Naive B cell (primary cell): ENCODE measurements around the gene DHDDS. TPM values are rescaled to one million over a fixed set of nuclear protein-coding genes. Genes with fewer than 3 reads are reported as not detected.
A peak's percentile ranks its signal among the peaks of the same experiment; 100 is the strongest.

ENCODE experiments used
- ATAC-seq, 2 donors: fragments of 150-1000 bp; cut with Tn5 transposase; 2 replicates each; pipeline ENCODE4 v1.10.0; 2021; ENCODE audit warnings: low read depth in 2 of 2, mild to moderate bottlenecking in 2 of 2, moderate library complexity in 2 of 2
- DNase-seq: peaks from one replicate; pipeline ENCODE4 v3.0.0; 2022
- H3K27ac Mint-ChIP-seq, 6 donors: one replicate each; pipeline ENCODE4 v1.8.0; 2020 to 2022; ENCODE audit warnings: mild to moderate bottlenecking in 6 of 6, mixed read lengths in 6 of 6, moderate library complexity in 5 of 6, inconsistent platforms in 2 of 6
- H3K27me3 Mint-ChIP-seq, 3 donors: one replicate each; pipeline ENCODE4 v1.8.0; 2021 to 2022; ENCODE audit warnings: mixed read lengths in 3 of 3, mild to moderate bottlenecking in 1 of 3
- H3K36me3 Mint-ChIP-seq, 2 donors: one replicate each; pipeline ENCODE4 v1.8.0; 2020 to 2022; ENCODE audit warnings: mixed read lengths in 2 of 2, inconsistent platforms in 1 of 2, mild to moderate bottlenecking in 1 of 2
- H3K4me1 Mint-ChIP-seq, 3 donors: one replicate each; pipeline ENCODE4 v1.8.0; 2020 to 2022; ENCODE audit warnings: mixed read lengths in 3 of 3, inconsistent platforms in 1 of 3, mild to moderate bottlenecking in 1 of 3, moderate library complexity in 1 of 3
- H3K4me3 Mint-ChIP-seq, 8 donors: one replicate each; pipeline ENCODE4 v1.8.0; 2020 to 2022; ENCODE audit warnings: mild to moderate bottlenecking in 8 of 8, mixed read lengths in 8 of 8, moderate library complexity in 8 of 8, inconsistent platforms in 2 of 8
- H3K9me3 Mint-ChIP-seq, 7 donors: one replicate each; pipeline ENCODE4 v1.8.0; 2020 to 2022; ENCODE audit warnings: mixed read lengths in 7 of 7, mild to moderate bottlenecking in 5 of 7, inconsistent platforms in 2 of 7, moderate library complexity in 1 of 7
- polyA plus RNA-seq, 6 donors: library from polyadenylated mRNA; unstranded; fragments of 300-500 nt; fragmentation: Illumina TruSeq; gene quantifications; one replicate each; pipeline ENCODE4 v1.2.3, GENCODE V29; 2021; ENCODE audit warnings: low read depth in 6 of 6

The DHDDS gene
- polyA plus RNA-seq, 6 donors from 2014 or later = 15.9 to 27.9 (median 21.9) TPM

GRCh38 chr1:26408604-26409003 lies 23.5 kb upstream of the DHDDS start:
- H3K4me1 Mint-ChIP-seq = peaks cover 14 to 30% (median 23%) of the 10 kb centered on the region in 3 donors
- peak; percentile 71 for DNase-seq
- no peaks in the 10 kb centered on the region for H3K36me3 Mint-ChIP-seq
- H3K9me3 Mint-ChIP-seq = peaks cover 0 to 8% (median 3%) of the 10 kb centered on the region in 7 donors
- H3K4me3 Mint-ChIP-seq = peak overlapping the region in 4 of 8 donors; percentile 42 to 58 (median 50)
- H3K27me3 Mint-ChIP-seq = peaks cover 51 to 77% (median 72%) of the 10 kb centered on the region in 3 donors
- peak; percentile 81 to 82 for ATAC-seq
- peak overlapping the region in 1 of 6 donors; percentile 12 for H3K27ac Mint-ChIP-seq

GRCh38 chr1:26409191-26409807 lies 22.8 kb upstream of the DHDDS start:
- Mint-ChIP-seq H3K27ac (peak overlapping the region in 2 of 6 donors; percentile 4 to 12), H3K4me3 (peak overlapping the region in 3 of 8 donors; percentile 26 to 58 (median 29)), H3K4me1 (peaks cover 14 to 30% (median 23%) of the 10 kb centered on the region in 3 donors), H3K9me3 (peaks cover 0 to 8% (median under 1%) of the 10 kb centered on the region in 7 donors), H3K36me3 (no peaks in the 10 kb centered on the region), H3K27me3 (peaks cover 49 to 77% (median 72%) of the 10 kb centered on the region in 3 donors)
- ATAC-seq = peak in 1 of 2 donors; percentile 28
- DNase-seq = no peak

- peak within 1 kb of the TSS in 3 of 8 donors; percentile 21 to 34 (median 25) for H3K4me3 Mint-ChIP-seq
- DNase-seq = no peak
- peak within 1 kb of the TSS in 1 of 6 donors; percentile 4 for H3K27ac Mint-ChIP-seq
- no peak for ATAC-seq
- peaks cover 0 to 8% (median 0%) of the 10 kb centered on the region in 7 donors for H3K9me3 Mint-ChIP-seq
- no peaks in the 10 kb centered on the region for H3K36me3 Mint-ChIP-seq
- peaks cover 56 to 89% (median 78%) of the 10 kb centered on the region in 3 donors for H3K27me3 Mint-ChIP-seq
- peaks cover 14 to 30% (median 23%) of the 10 kb centered on the region in 3 donors for H3K4me1 Mint-ChIP-seq
Observed at GRCh38 chr1:26410706-26411623, 21.2 kb upstream of the DHDDS start, which contains the start of gene LIN28A. Gene LIN28A (plus strand): TSS chr1:26410817. CDS start chr1:26410892, 75 bp downstream.

- Mint-ChIP-seq H3K9me3 (peaks cover 0 to 8% (median 0%) of the 10 kb centered on the region in 7 donors), H3K27me3 (peaks cover 56 to 83% (median 78%) of the 10 kb centered on the region in 3 donors), H3K4me3 (peak overlapping the region in 1 of 8 donors; percentile 34), H3K27ac (no peak overlapping the region), H3K36me3 (no peaks in the 10 kb centered on the region), H3K4me1 (peaks cover 14 to 30% (median 23%) of the 10 kb centered on the region in 3 donors)
- no peak for ATAC-seq
- no peak for DNase-seq
Observed at GRCh38 chr1:26411624-26412074, 20.5 kb upstream of the DHDDS start.

GRCh38 chr1:26412180-26412840 lies 19.8 kb upstream of the DHDDS start:
- no peaks in the 10 kb centered on the region for H3K36me3 Mint-ChIP-seq
- H3K9me3 Mint-ChIP-seq = peaks cover 0 to 8% (median 0%) of the 10 kb centered on the region in 7 donors
- no peak for DNase-seq
- peaks cover 14 to 30% (median 23%) of the 10 kb centered on the region in 3 donors for H3K4me1 Mint-ChIP-seq
- H3K27ac Mint-ChIP-seq = no peak overlapping the region
- no peak for ATAC-seq
- H3K4me3 Mint-ChIP-seq = peak overlapping the region in 2 of 8 donors; percentile 41 to 61
- H3K27me3 Mint-ChIP-seq = peaks cover 60 to 78% (median 77%) of the 10 kb centered on the region in 3 donors

GRCh38 chr1:26413031-26413430 lies 19.1 kb upstream of the DHDDS start:
- Mint-ChIP-seq H3K27ac (peak overlapping the region in 1 of 6 donors; percentile 17), H3K27me3 (peaks cover 62 to 76% (median 73%) of the 10 kb centered on the region in 3 donors), H3K36me3 (no peaks in the 10 kb centered on the region), H3K4me1 (peaks cover 14 to 30% (median 23%) of the 10 kb centered on the region in 3 donors), H3K4me3 (no peak overlapping the region), H3K9me3 (peaks cover 0 to 8% (median 0%) of the 10 kb centered on the region in 7 donors)
- ATAC-seq (no peak), DNase-seq (no peak)

GRCh38 chr1:26417111-26417759 lies 14.9 kb upstream of the DHDDS start:
- Mint-ChIP-seq H3K9me3 (peaks cover 0 to 5% (median 0%) of the 10 kb centered on the region in 7 donors), H3K36me3 (no peaks in the 10 kb centered on the region), H3K4me1 (no peaks in the 10 kb centered on the region), H3K27ac (no peak overlapping the region), H3K27me3 (peaks cover 39 to 47% (median 41%) of the 10 kb centered on the region in 3 donors), H3K4me3 (no peak overlapping the region)
- ATAC-seq = peak; percentile 100
- peak; percentile 74 for DNase-seq

- Mint-ChIP-seq H3K27ac (no peak overlapping the region), H3K4me3 (no peak overlapping the region), H3K4me1 (no peaks in the 10 kb centered on the region), H3K9me3 (no peaks in the 10 kb centered on the region), H3K36me3 (no peaks in the 10 kb centered on the region), H3K27me3 (peaks cover 24 to 36% (median 25%) of the 10 kb centered on the region in 3 donors)
- ATAC-seq = no peak
- DNase-seq = no peak
Observed at GRCh38 chr1:26418865-26419349, 13.2 kb upstream of the DHDDS start.

GRCh38 chr1:26419494-26419893 lies 12.6 kb upstream of the DHDDS start:
- peaks cover 18 to 30% (median 20%) of the 10 kb centered on the region in 3 donors for H3K27me3 Mint-ChIP-seq
- H3K36me3 Mint-ChIP-seq = no peaks in the 10 kb centered on the region
- ATAC-seq = no peak
- no peak for DNase-seq
- H3K4me1 Mint-ChIP-seq = no peaks in the 10 kb centered on the region
- no peaks in the 10 kb centered on the region for H3K9me3 Mint-ChIP-seq
- H3K4me3 Mint-ChIP-seq = no peak overlapping the region
- H3K27ac Mint-ChIP-seq = no peak overlapping the region

GRCh38 chr1:26429721-26430120 lies 2.4 kb upstream of the DHDDS start:
- Mint-ChIP-seq H3K36me3 (no peaks in the 10 kb centered on the region), H3K27me3 (peaks cover 6 to 17% (median 6%) of the 10 kb centered on the region in 3 donors), H3K27ac (peak overlapping the region in 1 of 6 donors; percentile 34), H3K4me1 (peaks cover 14 to 29% (median 20%) of the 10 kb centered on the region in 3 donors), H3K9me3 (no peaks in the 10 kb centered on the region), H3K4me3 (peak overlapping the region in 3 of 8 donors; percentile 62 to 97 (median 77))
- no peak for DNase-seq
- no peak for ATAC-seq

GRCh38 chr1:26432793-26433192 lies 672 bp downstream of the DHDDS start:
- Mint-ChIP-seq H3K27me3 (no peaks in the 10 kb centered on the region), H3K27ac (peak overlapping the region; percentile 84 to 99 (median 98)), H3K9me3 (no peaks in the 10 kb centered on the region), H3K4me3 (peak overlapping the region; percentile 92 to 99 (median 97)), H3K4me1 (peaks cover 14 to 29% (median 20%) of the 10 kb centered on the region in 3 donors), H3K36me3 (no peaks in the 10 kb centered on the region)
- DNase-seq (no peak), ATAC-seq (no peak)

- DNase-seq (no peak), ATAC-seq (no peak)
- Mint-ChIP-seq H3K4me3 (peak overlapping the region in 1 of 8 donors; percentile 4), H3K9me3 (no peaks in the 10 kb centered on the region), H3K4me1 (peaks cover 14 to 31% (median 20%) of the 10 kb centered on the region in 3 donors), H3K27ac (peak overlapping the region in 3 of 6 donors; percentile 54 to 83 (median 66)), H3K27me3 (no peaks in the 10 kb centered on the region), H3K36me3 (no peaks in the 10 kb centered on the region)
Observed at GRCh38 chr1:26434161-26434752, 2.1 kb downstream of the DHDDS start.
